Thyroid gland (tissue), 4 donors: Measurements from ENCODE around the gene FZR1.

Source experiments
- POLR2A ChIP-seq, 2 donors: fragments of 450-650 bp; IDR thresholded peaks; one replicate each; pipeline ENCODE4 v1.6.1; 2017; ENCODE audit warnings: antibody characterized with exemption in 2 of 2, mild to moderate bottlenecking in 2 of 2, moderate library complexity in 1 of 2
- TF ChIP-seq, protein P1 (sequence below), 6 experiments: fragments of 200-600 bp in 3 of 6; fragments of 450-650 bp in 3 of 6; sonication (generic) in 3 of 6; IDR thresholded peaks; one replicate each; pipeline ENCODE4 v1.5.1; 2016 to 2019; ENCODE audit warnings: antibody characterized with exemption in 6 of 6, mild to moderate bottlenecking in 2 of 6, inconsistent platforms in 1 of 6, moderate library complexity in 1 of 6

- TF ChIP-seq, protein P1, sequence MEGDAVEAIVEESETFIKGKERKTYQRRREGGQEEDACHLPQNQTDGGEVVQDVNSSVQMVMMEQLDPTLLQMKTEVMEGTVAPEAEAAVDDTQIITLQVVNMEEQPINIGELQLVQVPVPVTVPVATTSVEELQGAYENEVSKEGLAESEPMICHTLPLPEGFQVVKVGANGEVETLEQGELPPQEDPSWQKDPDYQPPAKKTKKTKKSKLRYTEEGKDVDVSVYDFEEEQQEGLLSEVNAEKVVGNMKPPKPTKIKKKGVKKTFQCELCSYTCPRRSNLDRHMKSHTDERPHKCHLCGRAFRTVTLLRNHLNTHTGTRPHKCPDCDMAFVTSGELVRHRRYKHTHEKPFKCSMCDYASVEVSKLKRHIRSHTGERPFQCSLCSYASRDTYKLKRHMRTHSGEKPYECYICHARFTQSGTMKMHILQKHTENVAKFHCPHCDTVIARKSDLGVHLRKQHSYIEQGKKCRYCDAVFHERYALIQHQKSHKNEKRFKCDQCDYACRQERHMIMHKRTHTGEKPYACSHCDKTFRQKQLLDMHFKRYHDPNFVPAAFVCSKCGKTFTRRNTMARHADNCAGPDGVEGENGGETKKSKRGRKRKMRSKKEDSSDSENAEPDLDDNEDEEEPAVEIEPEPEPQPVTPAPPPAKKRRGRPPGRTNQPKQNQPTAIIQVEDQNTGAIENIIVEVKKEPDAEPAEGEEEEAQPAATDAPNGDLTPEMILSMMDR (IDR thresholded peaks at IDR 0.05), result no peak
- no peak for TF ChIP-seq POLR2A (IDR thresholded peaks at IDR 0.05)
Observed at GRCh38 chr19:3543150-3544057, 37.3 kb downstream of the FZR1 start.
